ENCODE results near the gene SLC8A2. TPM values are rescaled to one million over a fixed set of nuclear protein-coding genes. Genes with fewer than 3 reads are reported as not detected.

The SLC8A2 gene
- total and polyA plus RNA-seq, 2 experiments from 2014 or later: 0.86 to 10.0 TPM

DNA sequence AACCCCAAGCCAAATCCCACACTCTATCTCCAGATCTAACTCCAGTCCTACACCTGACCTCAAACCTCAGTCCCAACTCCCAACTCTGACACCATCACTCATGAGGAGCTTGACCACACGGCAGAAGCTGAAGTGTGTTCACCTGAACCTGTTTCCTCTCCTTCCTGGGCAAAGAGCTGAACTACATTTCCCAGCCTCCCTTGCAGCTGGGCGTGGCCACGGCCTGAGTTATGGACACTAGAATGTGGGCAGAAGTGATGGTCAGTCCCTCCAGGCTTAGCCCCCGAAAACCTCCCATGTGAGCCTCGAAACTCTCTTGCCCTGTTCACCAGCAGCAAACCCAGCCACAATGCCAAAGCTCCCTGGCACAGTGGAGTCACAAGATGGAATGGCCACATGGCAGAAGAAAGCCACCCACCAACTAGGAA lies 32.9 kb downstream of the SLC8A2 start:
- DNase-seq (ENCODE audit: low spot score) (peak; percentile 74), ATAC-seq (peak; percentile 33)
- Histone ChIP-seq H2AFZ (no peak overlapping the region), H3K9me2 (ENCODE audit: insufficient read depth) (no peaks in the 10 kb centered on the region), H3K4me2 (no peak overlapping the region), H3K27ac (ENCODE audit: low read depth) (no peak overlapping the region), H3K36me3 (ENCODE audit: insufficient read depth) (no peaks in the 10 kb centered on the region), H3K4me1 (ENCODE audit: insufficient read depth) (peaks cover 3% of the 10 kb centered on the region; the same call in 1 of the 2 replicates), H3K4me3 (no peak overlapping the region), H3F3A (replicated peaks; ENCODE audit: low read depth) (peaks cover 16% of the 10 kb centered on the region; the same call in 1 of the 2 replicates), H4K20me1 (replicated peaks; ENCODE audit: insufficient read depth) (peaks cover 7% of the 10 kb centered on the region), H3K27me3 (ENCODE audit: insufficient read depth) (no peaks in the 10 kb centered on the region), H3K79me2 (replicated peaks; ENCODE audit: insufficient read depth) (no peaks in the 10 kb centered on the region)
- Mint-ChIP-seq H3K27me3 (ENCODE audit: insufficient read depth, low read depth, poor library complexity) (peaks cover 15% of the 10 kb centered on the region), H3K27ac (no peak overlapping the region), H3K36me3 (ENCODE audit: low read depth) (no peaks in the 10 kb centered on the region), H3K9me3 (no peaks in the 10 kb centered on the region; the same call in 1 of the 3 replicates), H3K4me1 (peaks cover 6% of the 10 kb centered on the region; the same call in 1 of the 3 replicates), H3K4me3 (no peak overlapping the region)
- TF ChIP-seq, protein P1, sequence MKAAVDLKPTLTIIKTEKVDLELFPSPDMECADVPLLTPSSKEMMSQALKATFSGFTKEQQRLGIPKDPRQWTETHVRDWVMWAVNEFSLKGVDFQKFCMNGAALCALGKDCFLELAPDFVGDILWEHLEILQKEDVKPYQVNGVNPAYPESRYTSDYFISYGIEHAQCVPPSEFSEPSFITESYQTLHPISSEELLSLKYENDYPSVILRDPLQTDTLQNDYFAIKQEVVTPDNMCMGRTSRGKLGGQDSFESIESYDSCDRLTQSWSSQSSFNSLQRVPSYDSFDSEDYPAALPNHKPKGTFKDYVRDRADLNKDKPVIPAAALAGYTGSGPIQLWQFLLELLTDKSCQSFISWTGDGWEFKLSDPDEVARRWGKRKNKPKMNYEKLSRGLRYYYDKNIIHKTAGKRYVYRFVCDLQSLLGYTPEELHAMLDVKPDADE (IDR thresholded peaks at IDR 0.05): peak; percentile 79
- TF ChIP-seq, protein P2, sequence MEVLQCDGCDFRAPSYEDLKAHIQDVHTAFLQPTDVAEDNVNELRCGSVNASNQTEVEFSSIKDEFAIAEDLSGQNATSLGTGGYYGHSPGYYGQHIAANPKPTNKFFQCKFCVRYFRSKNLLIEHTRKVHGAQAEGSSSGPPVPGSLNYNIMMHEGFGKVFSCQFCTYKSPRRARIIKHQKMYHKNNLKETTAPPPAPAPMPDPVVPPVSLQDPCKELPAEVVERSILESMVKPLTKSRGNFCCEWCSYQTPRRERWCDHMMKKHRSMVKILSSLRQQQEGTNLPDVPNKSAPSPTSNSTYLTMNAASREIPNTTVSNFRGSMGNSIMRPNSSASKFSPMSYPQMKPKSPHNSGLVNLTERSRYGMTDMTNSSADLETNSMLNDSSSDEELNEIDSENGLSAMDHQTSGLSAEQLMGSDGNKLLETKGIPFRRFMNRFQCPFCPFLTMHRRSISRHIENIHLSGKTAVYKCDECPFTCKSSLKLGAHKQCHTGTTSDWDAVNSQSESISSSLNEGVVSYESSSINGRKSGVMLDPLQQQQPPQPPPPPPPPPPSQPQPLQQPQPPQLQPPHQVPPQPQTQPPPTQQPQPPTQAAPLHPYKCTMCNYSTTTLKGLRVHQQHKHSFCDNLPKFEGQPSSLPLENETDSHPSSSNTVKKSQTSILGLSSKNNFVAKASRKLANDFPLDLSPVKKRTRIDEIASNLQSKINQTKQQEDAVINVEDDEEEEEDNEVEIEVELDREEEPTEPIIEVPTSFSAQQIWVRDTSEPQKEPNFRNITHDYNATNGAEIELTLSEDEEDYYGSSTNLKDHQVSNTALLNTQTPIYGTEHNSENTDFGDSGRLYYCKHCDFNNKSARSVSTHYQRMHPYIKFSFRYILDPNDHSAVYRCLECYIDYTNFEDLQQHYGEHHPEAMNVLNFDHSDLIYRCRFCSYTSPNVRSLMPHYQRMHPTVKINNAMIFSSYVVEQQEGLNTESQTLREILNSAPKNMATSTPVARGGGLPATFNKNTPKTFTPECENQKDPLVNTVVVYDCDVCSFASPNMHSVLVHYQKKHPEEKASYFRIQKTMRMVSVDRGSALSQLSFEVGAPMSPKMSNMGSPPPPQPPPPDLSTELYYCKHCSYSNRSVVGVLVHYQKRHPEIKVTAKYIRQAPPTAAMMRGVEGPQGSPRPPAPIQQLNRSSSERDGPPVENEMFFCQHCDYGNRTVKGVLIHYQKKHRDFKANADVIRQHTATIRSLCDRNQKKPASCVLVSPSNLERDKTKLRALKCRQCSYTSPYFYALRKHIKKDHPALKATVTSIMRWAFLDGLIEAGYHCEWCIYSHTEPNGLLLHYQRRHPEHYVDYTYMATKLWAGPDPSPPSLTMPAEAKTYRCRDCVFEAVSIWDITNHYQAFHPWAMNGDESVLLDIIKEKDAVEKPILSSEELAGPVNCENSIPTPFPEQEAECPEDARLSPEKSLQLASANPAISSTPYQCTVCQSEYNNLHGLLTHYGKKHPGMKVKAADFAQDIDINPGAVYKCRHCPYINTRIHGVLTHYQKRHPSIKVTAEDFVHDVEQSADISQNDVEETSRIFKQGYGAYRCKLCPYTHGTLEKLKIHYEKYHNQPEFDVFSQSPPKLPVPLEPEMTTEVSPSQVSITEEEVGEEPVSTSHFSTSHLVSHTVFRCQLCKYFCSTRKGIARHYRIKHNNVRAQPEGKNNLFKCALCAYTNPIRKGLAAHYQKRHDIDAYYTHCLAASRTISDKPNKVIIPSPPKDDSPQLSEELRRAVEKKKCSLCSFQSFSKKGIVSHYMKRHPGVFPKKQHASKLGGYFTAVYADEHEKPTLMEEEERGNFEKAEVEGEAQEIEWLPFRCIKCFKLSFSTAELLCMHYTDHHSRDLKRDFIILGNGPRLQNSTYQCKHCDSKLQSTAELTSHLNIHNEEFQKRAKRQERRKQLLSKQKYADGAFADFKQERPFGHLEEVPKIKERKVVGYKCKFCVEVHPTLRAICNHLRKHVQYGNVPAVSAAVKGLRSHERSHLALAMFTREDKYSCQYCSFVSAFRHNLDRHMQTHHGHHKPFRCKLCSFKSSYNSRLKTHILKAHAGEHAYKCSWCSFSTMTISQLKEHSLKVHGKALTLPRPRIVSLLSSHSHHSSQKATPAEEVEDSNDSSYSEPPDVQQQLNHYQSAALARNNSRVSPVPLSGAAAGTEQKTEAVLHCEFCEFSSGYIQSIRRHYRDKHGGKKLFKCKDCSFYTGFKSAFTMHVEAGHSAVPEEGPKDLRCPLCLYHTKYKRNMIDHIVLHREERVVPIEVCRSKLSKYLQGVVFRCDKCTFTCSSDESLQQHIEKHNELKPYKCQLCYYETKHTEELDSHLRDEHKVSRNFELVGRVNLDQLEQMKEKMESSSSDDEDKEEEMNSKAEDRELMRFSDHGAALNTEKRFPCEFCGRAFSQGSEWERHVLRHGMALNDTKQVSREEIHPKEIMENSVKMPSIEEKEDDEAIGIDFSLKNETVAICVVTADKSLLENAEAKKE (CRISPR knock-in tag; IDR thresholded peaks at IDR 0.05): no peak

DNA sequence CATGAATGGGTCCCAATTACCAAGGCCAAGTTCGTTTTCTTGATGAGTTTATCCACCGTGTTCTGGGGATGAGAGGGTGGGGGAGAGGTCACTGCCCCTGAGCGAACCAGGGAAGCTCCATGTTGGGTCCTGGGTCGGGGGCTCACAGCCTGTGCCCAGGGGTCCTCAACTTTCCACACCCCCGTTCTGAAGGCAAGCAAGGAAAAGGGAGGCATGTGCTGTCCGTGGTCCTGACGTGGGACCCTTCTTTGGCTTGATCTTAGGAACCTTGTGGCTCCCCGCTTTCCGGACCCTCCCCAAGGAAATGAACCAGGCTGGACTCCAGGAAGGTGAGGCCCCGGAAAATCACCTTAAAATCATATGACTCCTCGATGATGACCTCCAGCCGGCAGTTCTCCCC lies 34.2 kb downstream of the SLC8A2 start:
- Histone ChIP-seq H3K79me2 (replicated peaks; ENCODE audit: insufficient read depth) (no peaks in the 10 kb centered on the region), H3K36me3 (ENCODE audit: insufficient read depth) (no peaks in the 10 kb centered on the region), H3K27ac (ENCODE audit: low read depth) (no peak overlapping the region), H3K9me2 (ENCODE audit: insufficient read depth) (no peaks in the 10 kb centered on the region), H3K4me1 (ENCODE audit: insufficient read depth) (peaks cover 3% of the 10 kb centered on the region; the same call in 1 of the 2 replicates), H4K20me1 (replicated peaks; ENCODE audit: insufficient read depth) (peaks cover 3% of the 10 kb centered on the region; the same call in 1 of the 2 replicates), H2AFZ (no peak overlapping the region), H3F3A (replicated peaks; ENCODE audit: low read depth) (peaks cover 15% of the 10 kb centered on the region; the same call in 1 of the 2 replicates), H3K4me2 (no peak overlapping the region), H3K4me3 (no peak overlapping the region), H3K27me3 (ENCODE audit: insufficient read depth) (no peaks in the 10 kb centered on the region)
- H3K4me3 Mint-ChIP-seq: no peak overlapping the region
- no peaks in the 10 kb centered on the region; the same call in 1 of the 3 replicates for H3K9me3 Mint-ChIP-seq
- peaks cover 14% of the 10 kb centered on the region for H3K27me3 Mint-ChIP-seq (ENCODE audit: insufficient read depth, low read depth, poor library complexity)
- H3K27ac Mint-ChIP-seq: no peak overlapping the region
- H3K4me1 Mint-ChIP-seq: peaks cover 6% of the 10 kb centered on the region; the same call in 1 of the 3 replicates
- ATAC-seq (peak; percentile 21; the same call in 2 of the 3 replicates), DNase-seq (ENCODE audit: low spot score) (no peak)
- H3K36me3 Mint-ChIP-seq (ENCODE audit: low read depth): no peaks in the 10 kb centered on the region
- TF ChIP-seq POLR2AphosphoS5 (IDR thresholded peaks at IDR 0.05; ENCODE audit: low read depth): no peak
- TF ChIP-seq JUNB (IDR thresholded peaks at IDR 0.05; ENCODE audit: unreplicated experiment): no peak
- no peak for TF ChIP-seq NANOG (IDR thresholded peaks at IDR 0.05; ENCODE audit: borderline replicate concordance)
- TF ChIP-seq, protein P3, sequence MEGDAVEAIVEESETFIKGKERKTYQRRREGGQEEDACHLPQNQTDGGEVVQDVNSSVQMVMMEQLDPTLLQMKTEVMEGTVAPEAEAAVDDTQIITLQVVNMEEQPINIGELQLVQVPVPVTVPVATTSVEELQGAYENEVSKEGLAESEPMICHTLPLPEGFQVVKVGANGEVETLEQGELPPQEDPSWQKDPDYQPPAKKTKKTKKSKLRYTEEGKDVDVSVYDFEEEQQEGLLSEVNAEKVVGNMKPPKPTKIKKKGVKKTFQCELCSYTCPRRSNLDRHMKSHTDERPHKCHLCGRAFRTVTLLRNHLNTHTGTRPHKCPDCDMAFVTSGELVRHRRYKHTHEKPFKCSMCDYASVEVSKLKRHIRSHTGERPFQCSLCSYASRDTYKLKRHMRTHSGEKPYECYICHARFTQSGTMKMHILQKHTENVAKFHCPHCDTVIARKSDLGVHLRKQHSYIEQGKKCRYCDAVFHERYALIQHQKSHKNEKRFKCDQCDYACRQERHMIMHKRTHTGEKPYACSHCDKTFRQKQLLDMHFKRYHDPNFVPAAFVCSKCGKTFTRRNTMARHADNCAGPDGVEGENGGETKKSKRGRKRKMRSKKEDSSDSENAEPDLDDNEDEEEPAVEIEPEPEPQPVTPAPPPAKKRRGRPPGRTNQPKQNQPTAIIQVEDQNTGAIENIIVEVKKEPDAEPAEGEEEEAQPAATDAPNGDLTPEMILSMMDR (conservative IDR thresholded peaks at IDR 0.05; ENCODE audit: low read depth in 2 of 2): no peak
